GM18951 (cell line): ENCODE results near the gene CDH13.
"Not testable (repeated sequence)": the region's sequence is repeated elsewhere in the genome, so short reads cannot be mapped to it uniquely, and the experiment has no call there.

Experiments used
- POLR2A ChIP-seq: IDR thresholded peaks from 4 replicates; pipeline ENCODE4 v1.6.1; 2011; ENCODE audit warnings: mild to moderate bottlenecking; ENCODE audit not compliant: insufficient read length, insufficient read depth; ENCODE audit errors: extremely low read depth
- in situ Hi-C: fragments of 300-500 bp; cut with MboI; formaldehyde crosslinking; loops from one replicate; pipeline ENCODE4 v1.12.0; 2022; ENCODE audit warnings: low sequenced_read_pairs, mixed read lengths, inconsistent platforms; ENCODE audit not compliant: unreplicated experiment

Gene CDH13

GRCh38 chr16:82891424-82891823 lies 264.7 kb downstream of the CDH13 start:
- in situ Hi-C loops = no loop called here

GRCh38 chr16:82891918-82892317 lies 265.1 kb downstream of the CDH13 start:
- in situ Hi-C loops = no loop called here
- TF ChIP-seq POLR2A = no peak

More at GRCh38 chr16:82891424-82891823, 264.7 kb downstream of the CDH13 start:
- TF ChIP-seq POLR2A = no peak

GRCh38 chr16:82892324-82892723 lies 265.6 kb downstream of the CDH13 start:
- no peak for TF ChIP-seq POLR2A
- in situ Hi-C loops = no loop called here

- no peak for TF ChIP-seq POLR2A
- in situ Hi-C loops = no loop called here
Observed at GRCh38 chr16:82895843-82896242, 269.1 kb downstream of the CDH13 start.

GRCh38 chr16:82899006-82899405 lies 272.2 kb downstream of the CDH13 start:
- no peak for TF ChIP-seq POLR2A
- in situ Hi-C loops = no loop called here

- no peak for TF ChIP-seq POLR2A
- in situ Hi-C loops = no loop called here
Observed at GRCh38 chr16:82899731-82900450, 273.1 kb downstream of the CDH13 start.

- in situ Hi-C loops = no loop called here
- TF ChIP-seq POLR2A = no peak
Observed at GRCh38 chr16:82900559-82900958, 273.8 kb downstream of the CDH13 start.

GRCh38 chr16:82911925-82912324 lies 285.2 kb downstream of the CDH13 start:
- in situ Hi-C loops = no loop called here
- TF ChIP-seq POLR2A = no peak

GRCh38 chr16:82915139-82915824 lies 288.5 kb downstream of the CDH13 start:
- in situ Hi-C loops = no loop called here
- no peak for TF ChIP-seq POLR2A

GRCh38 chr16:82917886-82918595 lies 291.3 kb downstream of the CDH13 start:
- in situ Hi-C loops = no loop called here
- TF ChIP-seq POLR2A = no peak

GRCh38 chr16:82924075-82924854 lies 297.5 kb downstream of the CDH13 start:
- no peak for TF ChIP-seq POLR2A
- in situ Hi-C loops = no loop called here

- no peak for TF ChIP-seq POLR2A
- in situ Hi-C loops = no loop called here
Observed at GRCh38 chr16:82926500-82926899, 299.7 kb downstream of the CDH13 start.

GRCh38 chr16:82933933-82934332 lies 307.2 kb downstream of the CDH13 start:
- in situ Hi-C loops = not testable (repeated sequence)
